Renal cortical epithelial cell (primary cell): Measurements from ENCODE around the gene ZNF133. TPM values are rescaled to one million over a fixed set of nuclear protein-coding genes. Genes with fewer than 3 reads are reported as not detected.
A peak's percentile ranks its signal among the peaks of the same experiment; 100 is the strongest.
"Not testable (repeated sequence)": the region's sequence is repeated elsewhere in the genome, so short reads cannot be mapped to it uniquely, and the experiment has no call there.

Experiments
- DNase-seq: peaks from one replicate; pipeline ENCODE4 v3.0.0-alpha.2; 2011; ENCODE audit warnings: low read depth
- total RNA-seq: library from RNA; depleted of rRNA; stranded (reverse); fragments of >200 nt; gene quantifications from 2 replicates; pipeline ENCODE4 v1.2.3, GENCODE V29; 2014

The ZNF133 gene
- total RNA-seq: 20.7 and 24.5 TPM in 2 replicates

DNA sequence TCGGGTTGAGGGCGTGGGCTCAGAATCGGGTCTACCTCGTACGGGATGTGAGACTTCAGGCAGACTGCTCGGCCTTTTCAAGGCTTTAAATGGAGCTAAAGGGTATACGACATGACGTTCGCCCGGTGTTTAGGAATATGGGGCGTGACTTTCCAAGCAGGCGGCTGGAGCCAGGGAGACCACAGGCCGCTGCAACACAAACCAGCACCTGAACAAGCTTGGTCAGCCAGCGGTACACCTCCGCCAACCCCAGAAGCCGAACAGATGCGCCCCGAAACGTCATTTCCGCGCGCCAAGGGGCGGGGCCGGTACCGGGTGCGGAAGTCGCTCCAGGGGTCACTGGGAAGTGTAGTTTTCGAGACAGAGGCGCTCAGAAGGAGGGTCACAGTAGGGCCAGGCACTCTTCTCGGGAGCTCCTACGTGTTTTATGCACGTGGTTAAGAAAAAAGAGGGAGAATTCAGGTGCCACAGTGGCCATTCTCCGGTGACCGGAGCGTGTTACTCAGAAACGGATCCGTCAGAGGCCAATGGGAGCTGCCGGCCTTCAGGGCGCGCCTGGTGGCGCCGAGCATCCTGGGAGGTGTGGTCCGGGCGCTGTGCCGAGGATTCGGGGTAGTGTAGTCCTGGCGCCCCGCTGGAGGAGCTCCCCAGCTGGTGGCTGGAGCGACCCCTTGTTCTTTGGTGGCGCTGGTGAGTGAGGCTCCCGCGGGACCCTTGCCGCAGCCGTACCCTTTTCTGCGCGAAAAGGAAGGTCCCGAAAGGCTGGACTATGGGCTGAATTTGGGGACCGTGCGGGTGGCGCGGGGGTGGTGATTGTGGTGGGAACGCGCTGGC is at the start of gene ZNF133:
Gene ZNF133, plus strand, starts transcription at position 613 of the 834 bp plus-strand sequence. CDS start 17,160 bp downstream, outside the sequence.
- peak; percentile 85 for DNase-seq

DNA sequence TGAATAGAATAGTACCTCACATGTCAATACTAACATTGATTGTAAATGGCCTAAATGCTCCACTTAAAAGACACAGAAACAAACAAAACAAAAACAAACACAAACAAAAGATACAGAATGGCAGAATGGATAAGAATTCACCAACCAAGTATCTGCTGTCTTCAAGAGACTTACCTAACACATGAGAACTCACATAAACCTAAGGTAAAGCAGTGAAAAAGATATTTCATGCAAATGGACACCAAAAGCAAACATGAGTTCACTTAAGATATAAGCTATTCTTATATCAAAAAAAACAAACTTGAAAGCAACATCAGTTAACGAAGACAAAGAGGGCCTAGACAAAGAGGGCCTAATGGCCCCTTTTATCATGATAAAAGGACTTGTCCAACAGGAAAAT is 47.3 kb upstream of the ZNF133 start:
- no peak for DNase-seq

DNA sequence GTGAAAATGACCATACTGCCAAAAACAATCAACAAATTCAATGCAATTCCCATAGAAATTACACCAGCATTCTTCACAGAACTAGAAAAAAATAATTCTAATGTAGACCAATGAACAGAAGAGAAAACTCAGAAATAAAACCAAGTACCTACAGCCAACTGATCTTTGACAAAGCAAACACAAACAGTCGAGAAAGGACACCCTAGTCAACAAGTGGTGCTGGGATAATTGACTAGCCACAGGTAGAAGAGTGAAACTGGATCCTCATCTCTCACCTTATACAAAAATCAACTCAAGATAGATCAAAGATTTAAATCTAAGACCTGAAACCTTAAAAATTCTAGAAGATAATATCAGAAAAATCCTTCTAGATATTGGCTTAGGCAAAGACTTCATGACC is 44.5 kb upstream of the ZNF133 start:
- DNase-seq: no peak

GRCh38 chr20:18248545-18248944 is 39.8 kb upstream of the ZNF133 start:
- DNase-seq: not testable (repeated sequence)

- DNase-seq: no peak
Measured at GRCh38 chr20:18250217-18250616, 38.1 kb upstream of the ZNF133 start.

DNA sequence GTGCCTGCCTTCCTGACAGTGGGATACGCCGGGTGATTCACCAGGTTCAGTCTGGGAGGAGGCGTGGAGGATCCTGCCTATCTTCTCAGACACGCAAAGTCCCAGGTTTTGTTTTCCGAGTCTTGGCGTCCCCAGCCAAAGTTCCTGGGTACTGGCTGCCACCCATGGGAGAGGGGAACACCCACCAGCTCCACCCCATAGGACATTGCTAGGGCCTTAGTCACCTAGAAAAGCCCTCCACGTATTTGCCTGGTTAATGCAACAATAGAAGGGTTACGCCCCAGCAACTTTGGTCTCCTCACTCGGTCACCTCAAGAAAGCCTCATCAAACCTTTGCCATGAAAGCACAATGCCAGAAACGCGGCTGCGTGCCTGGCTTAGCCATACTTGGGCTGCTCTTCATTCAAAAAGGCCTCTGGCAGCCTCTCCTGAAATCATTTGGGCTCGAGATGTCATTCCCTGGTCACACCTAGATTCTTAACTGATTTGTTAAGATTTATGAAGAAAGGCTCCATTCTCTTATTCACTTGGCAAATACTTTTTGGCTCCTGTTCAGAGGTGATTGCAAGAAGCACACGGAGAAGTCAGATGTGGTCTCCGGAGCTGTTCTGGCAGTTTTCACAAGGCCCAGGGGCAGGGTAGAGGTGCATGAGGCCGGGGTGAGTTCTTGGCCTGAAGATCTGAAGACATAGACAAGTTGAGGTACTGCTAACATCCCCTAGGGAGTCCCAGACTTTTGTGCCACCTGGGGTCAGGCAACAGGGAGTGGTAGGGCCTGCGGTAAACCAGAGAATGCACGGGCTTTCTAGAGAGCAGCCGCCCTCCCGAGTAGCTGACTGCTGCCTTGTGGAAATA is 35.5 kb upstream of the ZNF133 start:
- peak; percentile 91 for DNase-seq

- no peak for DNase-seq
Measured at GRCh38 chr20:18254615-18255014, 33.7 kb upstream of the ZNF133 start.

- DNase-seq: no peak
Measured at GRCh38 chr20:18255526-18255925, 32.8 kb upstream of the ZNF133 start.

GRCh38 chr20:18256440-18257090 is 31.8 kb upstream of the ZNF133 start:
- no peak for DNase-seq

DNA sequence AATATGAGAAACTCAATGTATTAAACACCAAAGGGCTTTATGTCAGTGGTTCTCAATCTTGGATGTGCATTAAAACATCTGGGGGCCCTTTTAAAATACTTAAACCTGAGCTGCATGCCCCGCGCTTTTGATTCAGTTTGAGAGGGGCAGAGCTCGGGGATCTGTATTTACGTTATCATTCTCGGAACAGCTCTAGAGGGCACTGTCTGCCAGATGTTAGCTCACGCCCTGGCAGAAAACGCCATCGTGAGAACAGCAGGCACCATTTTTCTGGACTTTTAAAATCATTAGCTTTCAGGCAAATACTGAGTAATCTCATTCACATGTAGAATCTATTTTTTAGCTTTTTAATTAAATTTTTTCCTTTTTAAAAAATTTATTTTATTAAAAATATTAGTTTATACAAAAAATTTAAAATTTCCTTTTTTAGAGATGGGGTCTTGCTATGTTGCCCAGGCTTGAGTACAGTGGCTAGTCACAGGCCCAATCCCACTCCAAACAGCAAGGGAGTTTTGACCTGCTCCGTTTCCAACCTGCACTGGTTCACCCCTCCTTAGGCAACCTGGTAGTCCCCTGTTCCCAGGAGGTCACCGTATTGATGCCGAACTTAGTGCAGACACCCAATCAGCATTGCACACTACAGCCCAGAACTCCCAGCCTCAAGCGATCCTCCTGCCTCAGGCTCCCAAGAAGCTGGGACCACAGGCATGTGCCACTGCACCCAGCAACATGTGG is 30.0 kb upstream of the ZNF133 start:
- no peak for DNase-seq

GRCh38 chr20:18259730-18260129 is 28.6 kb upstream of the ZNF133 start:
- DNase-seq: no peak

DNA sequence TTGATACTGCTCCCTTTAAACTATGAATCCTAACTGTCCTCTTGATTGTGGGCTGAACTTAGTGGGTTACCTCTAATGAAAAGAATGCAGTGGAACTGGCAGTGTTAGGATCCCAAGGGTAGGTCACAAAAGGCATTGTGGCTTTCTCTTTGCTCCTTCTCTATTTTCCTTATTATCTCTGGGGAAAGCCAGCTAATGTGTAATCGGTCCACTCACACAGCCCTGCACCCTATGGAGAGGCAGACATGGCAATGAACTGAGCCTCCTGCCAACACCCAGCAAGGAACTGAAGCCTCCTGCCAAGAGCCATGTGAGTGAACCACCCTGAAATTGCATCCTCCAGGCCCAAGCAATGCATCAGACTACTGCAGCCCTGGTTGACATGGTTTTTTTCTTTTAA is 24.6 kb upstream of the ZNF133 start:
- peak; percentile 86 for DNase-seq

DNA sequence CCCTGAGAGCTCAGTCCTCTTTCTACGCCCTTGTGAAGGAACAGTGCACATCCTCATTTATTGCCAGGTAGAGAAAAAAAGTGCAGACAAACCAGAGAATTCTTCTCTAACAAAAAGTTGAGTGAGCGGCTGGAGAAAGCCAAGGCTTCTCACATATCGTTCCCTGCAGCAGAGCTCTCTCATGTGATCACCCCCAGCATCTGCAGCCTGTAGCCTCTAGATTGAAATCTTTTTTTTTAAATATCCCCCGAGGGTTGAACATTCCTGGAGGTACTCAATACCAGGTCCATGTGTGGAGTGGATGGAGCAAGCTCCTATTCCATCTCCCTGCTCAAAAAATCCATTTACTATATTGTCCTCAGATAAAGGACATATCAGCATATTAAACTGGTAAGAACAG is 22.9 kb upstream of the ZNF133 start:
- DNase-seq: no peak

DNA sequence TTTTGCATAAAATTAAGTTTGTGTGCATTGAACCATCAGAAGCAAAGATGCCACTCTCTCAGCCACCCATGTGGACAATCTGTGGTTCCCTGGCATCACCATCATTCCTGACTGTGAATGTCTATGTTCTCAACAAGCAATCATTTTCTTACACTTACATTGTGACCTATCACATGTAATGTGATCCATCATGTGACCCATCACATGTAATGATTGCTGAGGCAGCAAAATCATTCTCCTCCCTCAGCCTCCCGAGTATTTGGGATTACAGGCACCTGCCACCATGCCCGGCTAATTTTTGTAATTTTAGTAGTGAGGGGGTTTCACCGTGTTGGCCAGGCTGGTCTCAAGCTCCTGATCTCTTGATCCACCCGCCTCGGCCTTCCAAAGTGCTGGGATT is 22.0 kb upstream of the ZNF133 start:
- DNase-seq: no peak

GRCh38 chr20:18267815-18268214 is 20.5 kb upstream of the ZNF133 start:
- peak; percentile 18 for DNase-seq

DNA sequence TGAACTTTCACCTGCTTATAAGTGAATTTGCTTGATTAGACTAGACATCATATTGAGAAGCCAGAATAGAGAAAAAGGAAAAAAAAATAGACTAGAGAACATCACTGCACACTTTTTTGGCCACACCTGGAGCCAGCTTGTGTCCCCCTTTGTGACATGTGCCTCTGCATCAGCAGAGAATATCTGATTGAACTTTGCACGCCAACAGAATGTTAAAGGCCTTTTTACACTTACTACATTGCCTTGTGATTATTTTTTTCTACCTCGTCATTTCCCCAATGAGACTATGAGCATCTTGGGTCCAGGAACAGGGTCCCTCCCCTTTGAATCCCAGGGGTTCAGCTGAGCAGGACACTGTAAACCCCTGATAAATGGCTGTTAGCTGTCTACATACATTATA is 17.2 kb upstream of the ZNF133 start:
- no peak for DNase-seq

- DNase-seq: no peak
Measured at GRCh38 chr20:18272451-18272850, 15.9 kb upstream of the ZNF133 start.

DNA sequence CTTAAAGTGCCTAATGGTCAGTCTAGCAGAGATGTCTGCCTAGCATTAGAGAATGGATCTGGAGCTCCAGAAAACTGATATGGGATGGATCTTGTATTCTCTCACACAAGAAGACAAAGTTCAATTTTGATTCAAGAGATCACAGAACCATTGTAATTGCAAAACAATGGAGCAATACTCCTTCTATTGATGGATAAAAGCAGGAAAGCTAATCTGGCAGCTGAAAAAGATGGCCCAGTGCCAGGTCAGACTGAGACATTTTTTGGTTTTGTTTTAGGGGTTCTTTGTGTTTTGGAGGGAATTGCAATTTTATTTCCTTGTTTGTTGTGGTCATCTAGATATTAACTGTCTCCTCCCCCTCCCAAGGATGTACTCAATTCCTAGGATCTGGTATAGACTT is 14.6 kb upstream of the ZNF133 start:
- no peak for DNase-seq

- DNase-seq: not testable (repeated sequence)
Measured at GRCh38 chr20:18275960-18276359, 12.4 kb upstream of the ZNF133 start.

DNA sequence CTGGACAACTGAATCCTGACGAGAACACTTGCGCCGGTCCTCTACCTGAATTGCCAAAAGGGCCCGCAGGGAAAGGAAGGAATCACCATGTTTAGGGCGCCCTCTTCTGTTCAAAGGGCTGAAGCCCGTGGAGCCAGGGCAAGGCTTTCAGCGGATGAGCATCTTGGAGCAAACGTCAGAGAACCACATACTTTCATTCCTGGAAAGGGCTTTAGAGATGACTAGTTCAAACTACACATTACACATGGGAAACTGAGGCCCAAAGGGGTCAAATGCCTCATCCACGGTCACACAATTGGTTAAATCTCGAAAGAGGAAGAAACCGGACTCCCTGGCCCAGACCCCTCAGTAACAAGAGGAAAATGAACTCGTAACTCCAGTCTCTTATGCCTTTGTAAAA is 11.5 kb upstream of the ZNF133 start:
- peak; percentile 54 for DNase-seq

GRCh38 chr20:18279242-18279641 is 9.1 kb upstream of the ZNF133 start:
- DNase-seq: peak; percentile 18
